Suppressor macrophage treated with lipopolysaccharide for 1 hour (primary cell): ENCODE measurements around the gene YEATS2.

Source experiments
- DNase-seq, 3 donors: peaks; one replicate each; pipeline ENCODE4 v3.0.0-alpha.2; 2020 to 2022

The YEATS2 gene

DNA sequence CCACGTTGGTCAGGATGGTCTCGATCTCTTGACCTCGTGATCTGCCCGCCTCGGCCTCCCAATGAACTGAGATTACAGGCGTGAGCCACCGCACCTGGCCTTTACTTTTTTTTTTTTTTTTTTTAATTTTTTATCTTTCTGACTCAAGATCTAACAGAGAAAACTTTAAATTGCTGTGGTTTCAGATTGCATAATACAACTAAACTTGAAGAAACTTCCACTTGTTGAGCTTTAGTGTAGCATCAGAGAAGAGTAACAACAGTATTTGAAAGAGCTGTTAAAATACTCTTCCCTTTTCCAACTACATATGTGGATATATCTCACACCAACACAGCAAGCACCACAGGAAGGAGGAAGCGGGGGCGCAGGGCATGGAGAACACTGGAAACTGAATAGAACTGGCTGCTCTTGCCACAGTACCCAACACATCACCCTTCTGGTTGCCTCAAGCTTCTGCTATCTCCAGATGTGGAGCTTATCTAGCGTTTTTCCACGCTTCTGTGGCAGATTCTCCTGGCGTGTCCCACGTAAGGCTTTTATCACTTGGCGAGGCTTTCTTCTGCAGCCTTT, 82.4 kb downstream of the YEATS2 start:
- peak; percentile 82 to 86 (median 85) for DNase-seq

DNA sequence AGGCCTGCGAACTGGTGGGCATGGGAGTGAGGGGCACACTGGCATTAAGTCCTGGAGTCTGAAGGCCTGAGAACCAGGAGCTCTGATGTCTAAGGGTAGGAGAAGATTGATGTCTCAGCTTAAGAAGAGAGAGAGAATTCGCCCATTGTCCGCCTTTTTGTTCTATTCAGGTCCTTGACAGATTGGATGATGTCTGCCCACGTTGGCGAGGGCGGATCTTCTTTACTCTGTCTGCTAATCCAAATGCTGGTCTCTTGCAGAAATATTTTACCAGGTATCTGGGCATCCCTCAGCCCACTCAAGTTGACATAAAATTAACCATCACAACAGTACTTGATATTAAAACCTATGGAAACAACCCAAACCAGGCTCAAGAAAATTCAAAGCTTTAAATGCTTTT, 83.6 kb downstream of the YEATS2 start:
- DNase-seq, result no peak

DNA sequence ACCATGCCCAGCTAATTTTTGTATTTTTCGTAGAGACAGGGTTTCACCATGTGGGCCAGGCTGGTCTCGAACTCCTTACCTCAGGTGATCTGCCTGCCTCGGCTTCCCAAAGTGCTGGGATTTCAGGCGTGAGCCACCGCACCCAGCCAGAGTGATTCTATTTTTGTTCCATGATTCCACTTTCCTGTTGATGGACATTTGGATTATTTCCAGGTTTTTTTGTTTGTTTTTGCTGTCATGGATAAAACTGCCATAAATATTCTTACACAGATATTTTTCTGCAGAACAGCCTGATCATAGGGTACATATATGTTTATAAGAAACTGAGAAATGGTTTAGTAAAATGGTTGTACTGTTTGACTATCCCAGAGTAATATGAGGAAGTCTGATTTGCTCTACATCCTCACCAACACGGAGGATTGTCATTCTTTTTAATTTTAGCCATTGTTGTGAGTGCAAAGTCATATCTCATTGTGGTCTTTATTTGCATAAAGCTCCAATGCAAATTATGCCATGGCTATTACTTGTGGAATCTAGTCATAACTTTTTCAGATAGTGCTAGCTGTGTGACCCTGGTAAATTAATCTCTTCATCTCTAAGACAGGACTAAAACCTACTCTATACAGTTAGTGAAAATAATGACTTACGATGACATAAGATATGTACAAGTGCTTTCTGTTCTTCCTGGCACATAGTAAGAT, 85.1 kb downstream of the YEATS2 start:
- DNase-seq, result peak in 1 of 3 donors; percentile 14

DNA sequence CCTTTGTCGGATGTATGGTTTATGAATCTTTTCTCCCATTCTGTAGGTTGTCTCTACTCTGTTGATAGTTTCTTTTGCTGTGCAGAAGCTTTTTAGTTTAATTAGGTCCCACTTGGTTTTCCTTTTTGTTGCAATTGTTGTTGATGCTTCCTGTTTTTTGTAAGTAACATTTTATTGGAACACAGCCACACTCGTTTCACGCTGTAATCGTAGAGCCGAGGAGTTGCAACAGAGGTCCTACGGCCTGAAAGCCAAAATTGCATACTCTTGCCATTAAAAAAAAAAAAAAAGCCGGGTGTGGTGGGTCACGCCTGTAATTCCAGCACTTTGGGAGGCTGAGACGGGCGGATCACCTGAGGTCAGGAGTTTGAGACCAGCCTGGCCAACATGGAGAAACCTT, 86.9 kb downstream of the YEATS2 start:
- DNase-seq, result peak; percentile 73 to 86 (median 80)

DNA sequence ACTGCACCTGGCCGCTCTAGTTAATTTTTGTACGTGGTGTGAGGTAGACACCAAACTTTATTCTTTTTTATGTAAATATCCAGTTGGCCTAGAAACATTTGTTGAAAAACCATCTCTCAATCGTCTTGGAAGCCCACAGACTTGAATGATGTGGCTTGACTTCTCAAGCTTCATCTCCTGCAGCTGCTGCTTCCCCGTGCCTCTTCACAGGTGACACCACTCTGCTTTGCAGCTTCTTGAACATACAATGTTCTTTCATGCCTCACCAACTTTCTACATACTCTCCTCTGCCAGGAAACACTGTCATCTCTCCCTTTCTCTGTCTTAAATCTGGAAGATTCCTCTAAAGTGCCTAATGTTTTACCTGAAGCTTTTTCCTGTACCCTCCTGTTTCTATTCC, 92.2 kb downstream of the YEATS2 start:
- DNase-seq, result no peak

DNA sequence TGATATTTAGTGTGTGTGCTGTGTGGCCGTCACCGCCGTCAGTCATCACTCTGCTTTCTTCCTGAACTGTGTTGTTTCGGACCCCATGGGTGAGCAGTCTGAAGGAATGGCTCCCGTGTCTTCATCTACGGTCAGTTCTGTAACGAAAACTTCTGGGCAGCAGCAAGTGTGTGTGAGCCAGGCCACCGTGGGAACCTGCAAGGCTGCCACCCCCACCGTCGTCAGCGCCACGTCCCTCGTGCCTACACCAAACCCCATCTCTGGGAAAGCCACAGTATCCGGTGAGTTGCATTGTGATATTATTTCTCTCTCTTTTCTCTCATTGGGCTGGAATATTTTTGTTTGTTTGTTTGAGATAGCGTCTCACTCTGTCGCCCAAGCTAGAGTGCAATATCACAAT, 93.1 kb downstream of the YEATS2 start:
- no peak for DNase-seq

DNA sequence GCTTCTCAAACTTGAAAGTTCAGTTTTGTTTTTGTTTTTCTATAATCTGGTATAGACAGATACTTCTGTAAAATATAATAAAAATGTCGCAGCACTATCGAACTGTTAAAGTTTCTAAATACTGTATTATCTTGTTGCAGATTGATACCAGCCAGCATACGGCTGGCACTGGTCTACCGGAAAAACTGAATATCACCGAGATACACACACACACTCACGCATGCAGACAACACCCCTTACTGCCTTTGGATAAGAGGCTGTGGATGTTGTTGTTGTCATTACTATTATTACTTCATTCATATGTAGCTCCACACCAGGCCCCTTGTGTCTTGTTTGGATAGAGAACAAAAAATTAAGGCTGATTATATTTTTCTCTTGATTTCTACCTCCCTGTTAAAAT, 95.4 kb downstream of the YEATS2 start:
- no peak for DNase-seq

DNA sequence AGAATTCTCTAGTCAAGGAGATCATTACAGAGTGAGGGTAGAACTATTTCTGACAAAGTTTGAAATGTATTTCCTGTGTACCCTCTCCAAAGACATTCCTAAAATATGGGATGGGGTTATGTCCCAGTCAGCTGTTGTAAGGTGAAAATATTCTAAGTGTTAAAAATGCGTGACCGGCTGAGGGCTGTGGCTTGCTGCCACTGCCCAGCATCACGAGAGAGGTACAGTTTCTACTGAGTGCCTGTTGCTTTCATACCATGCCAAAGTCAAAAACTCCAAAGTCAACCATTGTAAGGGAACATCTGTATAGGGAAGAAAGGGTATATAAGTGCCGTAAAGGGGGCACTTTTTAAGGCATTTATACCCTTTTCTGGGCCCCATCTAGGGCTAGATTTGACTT, 96.9 kb downstream of the YEATS2 start:
- DNase-seq, result no peak

DNA sequence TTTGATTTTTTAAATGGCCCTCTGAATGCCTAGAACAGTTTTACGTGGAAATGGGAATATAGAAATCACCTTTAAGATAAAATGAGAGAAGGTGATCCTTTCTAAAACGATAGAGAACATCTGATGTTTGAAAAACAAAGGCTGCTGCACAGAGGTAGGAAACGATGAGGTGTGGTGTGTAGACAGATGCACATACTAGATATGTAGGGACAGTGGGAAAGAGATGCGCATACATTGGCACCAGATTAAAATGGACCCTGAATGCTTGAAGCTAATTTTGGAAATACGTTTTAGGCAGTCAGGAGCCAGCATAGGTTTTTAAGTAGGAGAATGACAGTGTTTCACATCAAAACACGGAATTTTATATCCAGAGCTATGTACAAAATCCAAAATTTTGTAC, 98.8 kb downstream of the YEATS2 start:
- DNase-seq, result no peak

DNA sequence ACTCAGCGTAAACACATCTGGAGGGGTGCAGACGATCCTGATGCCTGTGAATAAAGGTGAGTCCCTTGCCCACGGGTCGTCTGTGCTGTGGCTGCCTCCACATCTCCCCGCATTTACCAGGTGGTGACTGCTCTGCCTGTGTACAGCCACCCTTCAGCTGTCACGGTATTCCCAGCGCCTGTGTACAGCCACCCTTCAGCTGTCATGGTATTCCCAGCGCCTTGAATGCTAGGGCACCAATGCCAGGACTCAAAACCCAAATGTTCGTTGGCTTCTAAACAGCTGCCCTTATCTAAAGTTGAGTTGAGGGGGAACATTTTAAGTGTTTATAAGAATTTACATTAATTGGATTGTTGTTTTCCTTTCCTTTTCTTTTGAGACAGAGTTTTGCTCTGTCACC, 100.4 kb downstream of the YEATS2 start:
- DNase-seq, result no peak

DNA sequence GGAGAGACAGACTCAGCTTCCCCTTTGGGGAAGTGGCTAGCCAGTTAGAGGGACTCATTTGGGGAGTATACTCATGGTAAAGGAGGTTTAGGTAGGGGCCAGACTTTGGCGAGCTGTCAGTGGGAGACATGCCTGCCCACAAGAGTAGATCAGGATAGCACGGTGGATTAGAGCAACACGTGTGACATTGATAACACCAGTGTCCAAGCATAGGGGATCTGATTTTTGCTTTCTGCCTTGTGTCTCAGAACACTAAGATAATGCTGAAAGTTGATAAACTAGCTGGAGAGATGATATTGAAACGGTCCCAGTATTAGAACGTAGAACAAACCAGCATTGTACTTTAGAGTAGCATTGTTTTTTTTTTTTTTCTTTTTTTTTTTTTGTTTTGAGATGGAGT, 101.9 kb downstream of the YEATS2 start:
- no peak for DNase-seq

DNA sequence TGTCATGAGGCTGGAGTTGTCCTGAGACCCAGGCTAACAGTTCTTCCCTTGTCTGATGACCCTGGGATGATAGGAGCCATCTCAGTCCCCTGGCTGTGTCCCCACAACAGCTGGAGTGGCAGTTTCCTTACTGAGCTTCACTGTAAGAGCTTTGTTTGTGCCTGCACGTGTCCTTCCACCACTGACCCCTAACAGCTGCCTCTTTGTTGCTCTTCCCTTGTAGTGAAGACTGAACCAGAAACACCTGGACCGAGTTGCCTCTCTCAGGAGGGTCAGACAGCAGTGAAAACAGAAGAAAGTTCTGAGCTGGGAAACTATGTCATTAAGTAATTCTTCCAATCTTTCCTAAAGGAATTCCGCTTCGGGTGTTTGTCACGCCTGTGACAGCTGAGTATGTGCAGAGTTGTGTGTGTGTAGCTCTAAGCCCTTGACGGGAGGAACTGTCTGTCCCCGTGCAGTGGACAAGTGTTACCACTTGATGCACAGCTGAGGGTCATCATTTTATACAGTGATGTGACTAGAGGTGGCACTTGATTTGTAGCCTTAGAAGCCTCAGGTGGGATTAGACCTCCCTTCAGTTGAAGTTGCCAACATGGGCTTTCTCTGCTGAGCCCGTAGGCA, 102.8 kb downstream of the YEATS2 start:
- DNase-seq, result no peak

DNA sequence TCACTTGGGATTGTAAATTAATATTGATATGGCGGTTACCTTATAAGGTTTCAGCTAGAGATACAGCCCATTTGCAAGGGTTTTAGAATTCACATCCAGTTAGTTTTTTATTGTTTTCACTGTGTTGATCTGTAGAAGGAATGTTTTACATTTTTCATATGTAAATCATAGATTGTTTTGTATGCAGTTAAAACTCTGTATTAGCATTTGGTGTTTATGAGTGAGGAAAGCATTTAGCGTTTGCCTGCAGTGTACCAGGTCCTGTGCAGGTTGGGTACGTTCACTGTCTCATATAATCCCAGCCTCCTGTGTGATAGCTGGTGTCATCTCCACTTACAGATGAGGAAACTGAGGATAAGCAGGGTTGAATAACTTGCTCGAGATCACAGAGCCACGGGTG, 104.0 kb downstream of the YEATS2 start:
- no peak for DNase-seq

DNA sequence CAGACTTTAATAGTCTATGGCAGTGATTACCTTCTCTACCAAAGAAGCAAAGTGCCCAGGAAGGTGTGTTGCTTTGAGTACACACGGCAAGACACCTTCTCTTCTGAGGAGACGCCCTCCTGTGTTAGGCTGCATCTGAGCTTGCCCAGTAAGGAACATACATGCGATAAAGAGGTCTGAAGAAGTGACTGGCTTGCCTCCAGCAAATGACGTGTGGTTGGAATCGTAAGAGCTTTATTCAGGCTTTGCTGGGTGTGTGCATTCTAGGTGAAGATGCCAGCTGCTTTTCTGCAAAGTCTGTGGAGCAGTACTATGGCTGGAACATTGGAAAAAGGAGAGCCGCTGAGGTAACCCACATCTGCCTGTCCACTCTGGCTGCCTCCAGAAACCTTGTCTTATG, 105.4 kb downstream of the YEATS2 start:
- no peak for DNase-seq

DNA sequence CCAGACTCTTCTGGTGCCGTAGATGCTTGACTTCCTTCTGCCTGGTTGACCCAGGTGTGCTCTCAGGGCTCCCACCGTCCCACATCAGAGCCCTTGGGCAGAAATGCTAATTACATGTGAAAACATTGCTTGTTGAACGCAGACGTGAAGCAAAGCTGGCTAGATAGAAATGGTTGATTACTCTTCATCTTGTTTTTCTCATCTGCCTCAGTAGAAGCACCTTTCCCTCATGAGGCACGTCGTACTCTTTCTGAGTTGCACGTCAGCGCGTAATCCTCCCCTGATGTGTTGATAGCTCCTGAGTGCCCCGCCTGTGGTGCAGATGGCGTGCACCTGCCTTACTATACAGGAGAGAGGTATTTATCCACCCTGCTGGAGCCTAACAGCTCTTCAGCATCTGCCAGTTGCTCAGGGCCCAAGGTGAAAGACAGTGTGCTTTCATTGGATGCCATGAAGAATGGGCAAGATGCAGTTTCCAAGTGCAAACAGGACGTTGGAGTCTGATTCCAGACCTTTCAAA, 109.7 kb downstream of the YEATS2 start:
- DNase-seq, result no peak

DNA sequence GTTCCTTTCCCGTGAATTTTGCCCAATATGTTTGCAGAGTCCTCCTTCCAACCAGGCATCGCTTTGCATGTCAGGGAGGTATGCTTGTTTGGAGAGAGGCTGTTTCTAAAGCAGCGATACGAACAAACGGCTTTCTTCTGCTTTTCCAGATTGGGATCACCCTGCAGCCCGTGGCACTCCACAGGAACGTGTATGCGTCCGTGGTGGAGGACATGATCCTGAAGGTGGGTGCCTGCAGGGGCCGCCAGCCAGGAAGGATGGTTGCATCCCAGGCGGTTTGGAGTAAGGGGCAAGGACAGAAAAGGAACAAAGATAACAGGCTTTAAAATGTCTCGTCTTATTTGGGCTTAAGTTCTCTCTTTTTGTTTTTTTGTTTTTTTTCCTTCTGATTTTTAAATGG, 110.3 kb downstream of the YEATS2 start:
- DNase-seq, result no peak

DNA sequence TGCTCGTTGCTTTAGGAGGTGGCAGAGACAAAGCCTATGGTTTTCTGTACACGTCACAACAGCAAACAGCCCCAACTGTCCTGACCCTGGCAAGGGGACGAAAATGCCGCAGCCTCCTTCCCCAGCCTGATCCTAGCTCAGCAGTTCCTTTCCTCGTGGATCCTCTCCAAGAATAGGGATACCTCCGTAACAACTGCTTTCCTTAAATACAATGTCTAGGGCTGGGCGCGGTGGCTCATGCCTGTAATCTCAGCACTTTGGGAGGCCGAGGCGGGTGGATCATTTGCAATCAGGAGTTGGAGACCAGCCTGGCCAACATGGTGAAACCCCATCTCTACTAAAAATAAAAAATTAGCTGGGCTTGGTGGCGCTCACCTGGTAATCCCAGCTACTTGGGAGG, 110.8 kb downstream of the YEATS2 start:
- no peak for DNase-seq

DNA sequence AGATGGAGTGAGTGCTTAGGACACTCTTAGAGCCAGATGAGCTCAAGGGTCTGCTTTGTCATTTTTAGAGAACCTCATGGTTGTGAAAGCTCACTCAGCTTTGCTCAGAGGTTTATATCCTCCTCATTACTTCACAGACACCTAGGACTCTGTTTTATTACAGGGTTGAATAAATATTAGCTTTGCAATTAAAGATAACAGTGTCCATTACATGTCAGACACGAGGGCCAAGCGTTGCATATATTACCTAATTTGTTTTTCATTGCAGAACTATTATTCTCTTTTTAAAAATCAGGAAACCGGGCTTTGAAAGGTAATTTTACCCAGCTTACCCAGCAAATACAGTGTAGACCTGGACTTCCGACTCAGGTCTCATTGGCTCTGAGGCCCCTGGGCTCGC, 111.7 kb downstream of the YEATS2 start:
- DNase-seq, result no peak

DNA sequence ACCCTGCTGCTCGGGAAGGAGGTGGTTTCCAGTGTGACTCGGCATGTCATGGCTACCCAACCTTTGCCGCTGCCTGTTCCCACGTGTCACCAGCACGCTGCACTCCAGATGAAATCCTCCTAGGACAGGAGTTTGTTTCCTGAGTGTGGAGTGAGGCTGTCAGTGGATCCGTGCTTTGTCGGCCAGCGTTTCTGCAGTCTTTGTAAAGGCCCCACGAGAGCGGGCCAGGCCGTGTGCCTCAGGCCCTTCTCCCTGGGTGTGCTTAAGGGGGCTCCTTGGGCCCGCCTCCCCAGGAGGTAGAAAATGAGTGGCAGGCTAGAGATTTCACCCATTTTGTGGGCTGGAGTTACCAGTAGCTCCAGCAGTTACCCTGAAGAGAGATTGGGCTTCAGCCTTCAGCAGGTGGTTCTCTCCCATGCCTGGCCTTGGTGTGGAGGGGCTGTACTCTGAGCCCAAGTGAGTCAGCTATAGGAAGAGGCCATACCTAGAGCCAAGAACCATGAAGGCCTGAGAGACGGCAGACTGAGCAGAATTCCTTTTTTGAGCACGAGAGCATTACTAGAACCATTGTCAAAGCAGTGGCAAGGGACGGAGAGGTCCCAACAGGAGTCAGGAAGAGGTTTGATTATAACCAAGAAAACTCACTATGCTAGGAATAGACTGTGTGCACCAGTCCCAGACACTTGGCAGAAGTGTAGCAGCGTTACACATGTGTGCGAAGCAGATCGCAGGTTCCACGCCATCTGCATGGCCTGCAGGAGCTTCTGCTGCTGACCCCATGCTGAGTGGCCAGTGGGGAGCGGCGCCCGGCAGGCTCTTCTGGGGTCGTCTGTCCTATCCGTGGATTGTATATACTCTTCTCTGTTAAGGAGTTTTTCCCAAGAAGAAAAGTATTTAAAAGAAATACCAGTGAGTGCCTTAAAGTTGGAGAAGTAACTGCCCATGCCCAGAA, 113.3 kb downstream of the YEATS2 start:
- DNase-seq, result no peak

DNA sequence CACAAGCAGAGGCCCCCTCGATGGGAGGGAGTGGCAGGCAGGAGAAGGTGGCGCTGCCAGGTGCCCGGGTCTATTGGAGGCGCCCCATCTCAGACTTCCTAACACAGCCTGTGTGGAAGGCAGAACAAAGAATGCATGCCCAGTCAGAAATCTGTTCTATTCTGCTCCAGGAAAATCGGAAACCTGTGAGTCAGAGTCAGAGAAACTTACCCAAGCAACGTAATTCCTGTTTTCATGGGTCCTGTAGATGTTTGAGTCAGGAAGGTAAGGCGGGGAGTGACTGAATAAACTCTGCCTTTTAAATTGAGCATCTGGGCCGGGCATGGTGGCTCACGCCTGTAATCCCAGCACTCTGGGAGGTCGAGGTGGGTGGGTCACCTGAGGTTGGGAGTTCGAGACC, 114.0 kb downstream of the YEATS2 start:
- DNase-seq, result no peak

DNA sequence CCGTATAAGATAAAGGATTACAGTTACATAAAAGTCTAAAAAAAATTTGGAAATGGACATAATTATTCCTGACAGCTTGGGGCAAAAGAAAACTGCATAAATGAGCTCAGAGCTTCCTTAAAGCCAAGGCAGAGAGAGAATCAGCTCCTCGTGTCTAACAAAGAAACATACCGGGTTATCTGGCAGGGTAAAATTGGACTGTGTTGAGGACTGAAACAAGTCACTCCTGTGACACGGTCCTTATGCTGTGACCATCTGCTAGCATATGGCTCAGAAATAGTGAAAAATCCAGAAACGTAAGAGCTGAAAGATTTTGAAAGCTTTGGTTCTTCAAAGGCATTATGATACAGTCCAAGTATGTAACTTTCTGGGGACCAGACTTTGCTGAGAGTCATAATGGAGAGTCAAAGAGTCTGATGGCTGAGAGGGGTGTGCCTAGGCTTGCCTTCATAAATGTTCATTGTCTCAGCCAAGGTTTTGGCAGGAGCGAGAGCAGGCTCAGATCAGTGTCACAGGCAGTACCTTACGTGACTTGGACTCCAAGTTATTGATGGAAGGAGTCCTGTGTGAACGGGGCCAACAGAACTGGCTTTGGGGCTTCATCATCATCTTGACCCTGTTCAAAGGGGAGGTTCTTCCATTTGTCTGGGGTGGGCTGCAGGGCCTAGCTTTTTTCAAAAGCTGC, 115.3 kb downstream of the YEATS2 start:
- no peak for DNase-seq

DNA sequence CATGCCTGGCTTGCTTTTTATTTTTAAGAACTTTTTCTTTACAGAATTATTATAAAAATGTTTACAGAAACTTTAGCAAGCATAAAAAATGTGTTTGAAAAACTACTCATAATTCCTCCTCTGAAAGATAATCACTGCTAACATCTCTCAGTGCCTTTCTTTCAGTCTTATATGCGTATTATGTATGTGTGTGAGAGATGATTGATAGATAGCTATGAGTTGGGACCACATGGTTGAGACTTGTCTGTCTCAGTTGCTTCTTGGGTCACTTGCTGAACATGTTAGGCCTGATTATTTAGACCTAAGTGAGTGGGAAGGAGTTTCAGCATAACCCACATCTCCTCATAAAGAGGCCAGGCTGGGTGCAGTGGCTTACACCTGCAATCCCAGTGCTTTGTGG, 116.6 kb downstream of the YEATS2 start:
- DNase-seq, result no peak

DNA sequence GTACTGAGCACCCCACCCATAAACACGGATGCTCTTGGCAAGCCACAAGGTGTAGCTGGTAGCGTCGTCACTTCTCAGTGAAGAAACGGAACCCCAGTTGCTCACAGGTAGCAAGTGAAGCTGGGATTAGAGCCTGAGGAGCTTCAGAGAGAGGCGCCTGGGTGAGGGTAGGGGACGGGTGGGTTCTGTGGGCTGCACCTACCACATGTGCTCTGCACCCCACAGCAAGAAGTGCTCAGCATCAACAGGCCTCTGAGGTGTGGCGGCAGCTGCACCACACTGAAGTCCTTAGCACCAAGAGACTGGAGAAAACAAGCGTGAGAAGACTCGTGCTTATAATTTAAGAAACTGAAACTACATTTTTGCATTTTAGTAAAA, 118.0 kb downstream of the YEATS2 start:
- DNase-seq, result no peak
